OCI-LY1 (cell line): ENCODE measurements around the gene TEAD1.

Experiments used
- H2AFZ ChIP-seq: fragments of 200-600 bp; sonication (generic), shearing (Covaris generic); 2 replicates; pipeline ENCODE4 v1.6.0; 2014; ENCODE audit warnings: antibody characterized with exemption, mild to moderate bottlenecking, low read length
- H3F3A ChIP-seq: fragments of 200-600 bp; sonication (generic), shearing (Covaris generic); 2 replicates; pipeline ENCODE4 v1.6.0; 2014; ENCODE audit warnings: mild to moderate bottlenecking, antibody characterized with exemption, low read length, moderate library complexity; ENCODE audit not compliant: insufficient read depth
- H3K27ac ChIP-seq: fragments of 200-600 bp; sonication (generic); 2 replicates; pipeline ENCODE4 v1.5.1; 2014; ENCODE audit warnings: low read length, mixed run types, mild to moderate bottlenecking, low read depth; ENCODE audit not compliant: poor library complexity, severe bottlenecking
- H3K27me3 ChIP-seq: fragments of 200-600 bp; sonication (generic); 2 replicates; pipeline ENCODE4 v1.6.0; 2014; ENCODE audit warnings: antibody characterized with exemption, mild to moderate bottlenecking, low read length, moderate library complexity; ENCODE audit not compliant: insufficient read depth
- H3K36me3 ChIP-seq: fragments of 200-600 bp; sonication (generic); 2 replicates; pipeline ENCODE4 v1.6.1; 2014; ENCODE audit warnings: mild to moderate bottlenecking, antibody characterized with exemption, low read length, moderate library complexity, mixed read lengths; ENCODE audit not compliant: insufficient read depth
- H3K4me1 ChIP-seq: fragments of 200-600 bp; sonication (generic); 2 replicates; pipeline ENCODE4 v1.5.1; 2014; ENCODE audit warnings: mild to moderate bottlenecking, low read length, moderate library complexity; ENCODE audit not compliant: insufficient read depth, severe bottlenecking
- H3K4me2 ChIP-seq: fragments of 200-600 bp; sonication (generic), shearing (Covaris generic); 2 replicates; pipeline ENCODE4 v1.6.1; 2014; ENCODE audit warnings: low read length
- H3K4me3 ChIP-seq: fragments of 200-600 bp; sonication (generic); 2 replicates; pipeline ENCODE4 v1.5.1; 2014; ENCODE audit warnings: low read length, low read depth, mild to moderate bottlenecking, mixed read lengths; ENCODE audit not compliant: poor library complexity, severe bottlenecking
- H3K79me2 ChIP-seq: fragments of 200-600 bp; shearing (Covaris generic); 2 replicates; pipeline ENCODE4 v1.6.1; 2016; ENCODE audit warnings: mixed run types, low read length, mixed read lengths; ENCODE audit not compliant: insufficient read depth
- H3K9ac ChIP-seq: fragments of 200-600 bp; sonication (generic), shearing (Covaris generic); 2 replicates; pipeline ENCODE4 v1.6.1; 2014; ENCODE audit warnings: mild to moderate bottlenecking, low read length, mixed read lengths
- H3K9me2 ChIP-seq: fragments of 200-600 bp; sonication (generic), shearing (Covaris generic); 2 replicates; pipeline ENCODE4 v1.6.1; 2014; ENCODE audit warnings: low read depth, mild to moderate bottlenecking, low read length, mixed read lengths
- H3K9me3 ChIP-seq: fragments of 200-600 bp; shearing (Covaris generic); 2 replicates; pipeline ENCODE4 v1.6.1; 2014; ENCODE audit warnings: low read length, mixed read lengths
- H4K20me1 ChIP-seq: fragments of 200-600 bp; sonication (generic), shearing (Covaris generic); 2 replicates; pipeline ENCODE4 v1.6.0; 2016; ENCODE audit warnings: mild to moderate bottlenecking, low read length; ENCODE audit not compliant: insufficient read depth
- CTCF ChIP-seq: fragments of 200-600 bp; sonication (generic), shearing (Covaris generic); IDR thresholded peaks from 2 replicates; pipeline ENCODE4 v1.5.1; 2017; ENCODE audit warnings: mild to moderate bottlenecking, antibody characterized with exemption, low read length, moderate library complexity, mixed read lengths
- EZH2 ChIP-seq: fragments of 200-600 bp; sonication (generic), shearing (Covaris generic); IDR thresholded peaks from 2 replicates; pipeline ENCODE4 v1.8.0; 2017; ENCODE audit warnings: borderline replicate concordance, mixed run types, mild to moderate bottlenecking, antibody characterized with exemption, low read length, moderate library complexity, mixed read lengths

Gene TEAD1

DNA sequence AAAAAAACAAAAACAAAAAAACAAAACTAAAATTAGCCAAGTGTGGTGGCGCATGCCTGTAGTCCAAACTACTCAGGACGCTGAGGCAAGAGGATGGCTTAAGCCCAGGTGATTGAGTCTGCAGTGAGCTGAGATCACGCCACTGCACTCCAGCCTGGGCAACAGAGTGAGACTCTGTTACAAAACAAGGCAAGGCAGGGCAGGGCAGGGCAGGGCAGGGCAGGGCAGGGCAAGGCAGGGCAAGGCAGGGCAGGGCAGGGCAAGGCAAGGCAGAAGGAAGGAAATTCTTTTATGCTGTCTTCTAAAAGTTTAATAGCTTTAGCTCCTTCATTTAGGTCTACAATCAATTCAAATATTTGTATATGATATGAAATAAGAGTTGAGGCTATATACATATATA, 284.8 kb downstream of the TEAD1 start:
- no peak overlapping the region for H3K27ac ChIP-seq
- H3K4me1 ChIP-seq: no peaks in the 10 kb centered on the region
- H3K4me3 ChIP-seq: no peak overlapping the region
- no peaks in the 10 kb centered on the region for H3K36me3 ChIP-seq
- no peaks in the 10 kb centered on the region for H3F3A ChIP-seq
- no peaks in the 10 kb centered on the region for H4K20me1 ChIP-seq
- H3K27me3 ChIP-seq: no peaks in the 10 kb centered on the region
- no peak overlapping the region for H2AFZ ChIP-seq
- no peaks in the 10 kb centered on the region for H3K9me2 ChIP-seq
- no peak for TF ChIP-seq EZH2
- no peak for TF ChIP-seq CTCF
- H3K4me2 ChIP-seq: no peak overlapping the region
- no peaks in the 10 kb centered on the region for H3K79me2 ChIP-seq
- no peak overlapping the region for H3K9ac ChIP-seq
- no peaks in the 10 kb centered on the region for H3K9me3 ChIP-seq

GRCh38 chr11:12961615-12962014, 287.4 kb downstream of the TEAD1 start:
- Histone ChIP-seq H3K4me3 (no peak overlapping the region), H3K4me2 (no peak overlapping the region), H3K9me2 (no peaks in the 10 kb centered on the region), H3K79me2 (no peaks in the 10 kb centered on the region), H2AFZ (no peak overlapping the region), H3K9me3 (no peaks in the 10 kb centered on the region), H3K27ac (no peak overlapping the region), H3K9ac (no peak overlapping the region), H3K27me3 (no peaks in the 10 kb centered on the region), H3F3A (no peaks in the 10 kb centered on the region), H3K4me1 (no peaks in the 10 kb centered on the region), H4K20me1 (no peaks in the 10 kb centered on the region), H3K36me3 (no peaks in the 10 kb centered on the region)
- TF ChIP-seq EZH2: no peak
- no peak for TF ChIP-seq CTCF

DNA sequence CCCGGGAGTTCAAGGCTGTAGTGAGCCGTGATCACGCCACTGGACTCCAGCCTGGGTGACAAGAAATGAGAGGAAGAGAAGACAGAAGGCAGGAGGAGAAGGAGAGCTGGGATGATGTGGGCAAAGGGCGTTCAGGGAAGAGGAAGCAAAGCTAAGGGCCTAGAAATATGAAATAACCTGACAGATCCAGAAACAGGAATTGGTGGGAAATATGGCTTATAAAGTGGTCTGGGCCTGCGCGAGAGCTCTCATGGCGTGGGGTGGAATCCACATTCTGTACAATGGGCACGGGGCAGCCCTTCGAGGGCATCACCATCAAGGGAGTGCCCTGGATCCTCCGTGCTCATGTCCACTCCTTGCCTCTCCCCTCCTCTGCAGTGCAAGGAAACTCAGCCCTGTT, 288.1 kb downstream of the TEAD1 start:
- no peaks in the 10 kb centered on the region for H3K9me3 ChIP-seq
- no peak overlapping the region for H3K9ac ChIP-seq
- H3K79me2 ChIP-seq: no peaks in the 10 kb centered on the region
- H3K4me3 ChIP-seq: no peak overlapping the region
- H3F3A ChIP-seq: no peaks in the 10 kb centered on the region
- H4K20me1 ChIP-seq: no peaks in the 10 kb centered on the region
- no peak overlapping the region for H2AFZ ChIP-seq
- H3K4me2 ChIP-seq: no peak overlapping the region
- no peaks in the 10 kb centered on the region for H3K4me1 ChIP-seq
- no peaks in the 10 kb centered on the region for H3K27me3 ChIP-seq
- H3K27ac ChIP-seq: no peak overlapping the region
- H3K9me2 ChIP-seq: no peaks in the 10 kb centered on the region
- H3K36me3 ChIP-seq: no peaks in the 10 kb centered on the region
- no peak for TF ChIP-seq EZH2
- no peak for TF ChIP-seq CTCF
